Islet of Langerhans (tissue), 1 donor: ENCODE results near the gene PLCE1.

Experiments
- FAIRE-seq: peaks from one replicate; lab custom pipeline; 2011; peaks lifted over from hg19 to GRCh38; lab: Jason Lieb, UNC

PLCE1 gene

DNA sequence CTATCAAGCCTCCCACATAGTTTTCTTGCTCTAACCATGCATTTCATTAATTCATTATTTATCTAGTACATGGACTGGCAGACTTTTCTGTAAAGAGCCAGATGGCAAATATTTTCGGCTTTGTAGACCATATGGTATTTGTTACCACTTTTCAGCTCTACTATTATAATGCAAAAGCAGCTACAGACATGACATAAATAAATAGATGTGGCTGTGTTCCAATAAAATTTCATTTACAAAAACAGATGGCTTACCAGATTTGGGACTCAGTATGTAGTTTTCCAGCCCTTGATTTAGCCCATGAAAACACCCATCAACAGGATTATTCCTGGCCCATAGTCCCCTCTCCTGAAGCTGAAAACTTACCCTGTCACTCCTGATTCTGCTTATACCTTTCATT lies 32.1 kb downstream of the PLCE1 start:
- FAIRE-seq, result no peak

DNA sequence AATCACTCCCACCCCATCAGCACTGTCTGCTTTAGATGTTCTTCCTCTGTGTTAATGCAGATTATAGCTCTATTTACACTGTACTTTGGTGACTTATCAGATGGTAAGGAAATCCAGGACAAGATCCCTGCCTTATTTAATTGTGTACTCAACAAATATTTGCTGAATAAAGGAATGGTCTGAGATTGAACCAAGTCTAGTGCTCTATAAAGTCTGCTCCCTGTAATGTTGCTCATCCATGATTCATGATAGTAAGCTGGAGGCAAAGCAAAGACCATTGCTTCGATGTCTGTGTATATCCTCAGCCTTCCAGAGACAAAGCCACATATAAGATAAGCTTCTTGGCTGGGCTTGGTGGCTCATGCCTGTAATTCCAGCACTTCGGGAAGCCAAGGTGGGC lies 33.5 kb downstream of the PLCE1 start:
- no peak for FAIRE-seq

DNA sequence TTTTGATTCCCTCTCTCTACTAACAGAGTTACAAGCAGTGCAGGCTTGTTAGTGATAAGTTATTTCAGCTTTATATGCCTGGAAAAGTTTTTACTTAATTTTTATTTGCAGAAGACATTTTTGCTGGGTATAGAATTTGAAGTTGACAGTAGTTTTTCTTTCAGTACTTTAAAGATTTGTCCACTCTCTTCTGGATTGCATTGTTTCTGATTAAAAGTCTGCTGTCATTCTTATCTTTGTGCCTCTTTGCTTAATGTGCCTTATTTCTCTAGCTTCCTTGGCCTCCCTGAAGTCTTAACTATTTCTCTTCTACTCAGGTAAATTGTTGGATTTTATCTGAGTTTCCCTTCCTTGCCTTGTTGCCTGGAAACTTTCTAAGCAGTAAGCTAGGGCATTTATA lies 36.2 kb downstream of the PLCE1 start:
- FAIRE-seq, result no peak

DNA sequence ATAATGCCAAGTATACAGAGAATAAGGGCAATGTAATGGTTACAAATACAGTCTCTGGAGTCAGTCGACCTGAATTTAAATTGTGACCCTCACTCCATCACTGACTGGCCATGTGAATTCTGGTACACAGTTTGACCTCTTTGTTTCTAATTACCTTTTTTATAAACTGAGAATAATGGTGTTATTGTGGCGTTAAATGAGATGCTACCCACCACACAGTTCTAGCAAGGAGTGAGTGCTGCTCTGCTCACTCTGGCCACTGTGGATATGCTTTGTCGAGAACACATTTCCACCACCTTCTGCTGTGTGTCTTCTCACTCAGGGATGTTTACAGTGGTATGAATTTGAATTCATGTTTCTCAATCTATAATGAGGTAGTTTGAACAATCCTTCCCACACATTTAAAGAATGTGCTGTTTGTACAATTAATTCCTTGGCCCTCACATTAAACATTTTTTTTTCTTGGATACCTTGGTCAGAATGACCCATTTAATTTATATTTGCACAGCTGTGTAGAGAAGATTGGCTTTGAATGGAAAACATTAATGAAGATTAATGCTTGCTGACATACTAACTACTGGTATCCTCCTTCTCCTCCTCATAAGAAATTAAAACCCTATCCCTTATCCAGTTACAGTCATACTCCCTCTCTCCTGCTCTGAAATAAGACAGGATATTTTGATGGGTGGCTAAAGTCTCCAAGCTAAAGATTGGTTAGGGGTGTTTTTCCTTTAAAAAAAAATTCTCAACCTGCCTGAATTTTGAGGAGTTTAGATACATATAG lies 42.4 kb downstream of the PLCE1 start:
- FAIRE-seq, result peak; percentile 65

DNA sequence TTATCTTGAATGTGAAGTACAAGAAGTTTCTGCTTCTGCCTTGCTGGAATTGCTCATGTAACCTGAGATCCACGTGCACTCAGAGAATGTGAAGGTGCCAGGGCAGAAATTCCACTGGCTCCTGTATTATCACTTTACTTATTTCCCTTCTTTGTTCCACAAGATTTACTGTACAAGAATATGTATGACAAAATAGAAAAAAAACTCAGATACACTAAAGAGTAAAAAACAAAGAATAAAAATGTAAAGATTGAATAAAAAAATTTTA lies 43.0 kb downstream of the PLCE1 start:
- peak; percentile 65 for FAIRE-seq

DNA sequence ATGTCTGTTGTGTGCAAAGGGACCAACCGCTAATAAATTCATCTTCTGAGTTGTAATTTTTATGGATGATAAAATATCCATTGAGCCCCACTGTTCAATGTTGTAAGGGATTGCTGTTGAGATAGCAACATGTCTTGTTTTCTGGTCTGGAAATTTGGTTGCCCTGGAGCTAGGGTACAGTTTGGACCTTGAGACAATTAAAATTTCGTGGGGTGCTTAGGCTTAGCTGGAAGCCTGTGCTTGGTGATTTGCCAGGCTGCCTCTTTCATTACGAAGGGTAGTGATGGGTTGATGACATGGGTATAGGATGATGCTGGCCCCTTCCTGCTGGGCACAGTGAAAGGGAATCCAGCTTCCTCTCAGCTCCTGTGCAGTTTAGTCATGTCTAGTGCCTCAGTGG lies 43.6 kb downstream of the PLCE1 start:
- no peak for FAIRE-seq

DNA sequence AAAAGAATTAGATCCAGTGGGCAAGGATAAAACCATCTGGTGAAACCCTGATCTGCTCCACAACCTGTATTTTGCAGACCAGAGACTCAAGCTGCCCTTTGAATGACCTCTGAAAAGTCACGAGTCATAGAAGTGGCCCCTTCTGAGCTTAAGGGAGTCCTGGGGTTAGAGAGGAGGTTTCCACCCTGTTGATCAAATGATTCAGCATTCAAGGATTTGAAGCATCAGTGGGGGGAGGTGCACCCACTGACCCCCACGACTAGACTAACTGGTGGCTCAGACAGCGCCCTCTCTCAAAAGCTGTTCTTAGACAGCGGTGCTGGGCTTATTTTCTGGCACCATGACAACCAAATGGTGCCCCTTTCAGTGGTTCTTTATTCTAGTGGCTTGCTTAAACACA lies 44.3 kb downstream of the PLCE1 start:
- no peak for FAIRE-seq

DNA sequence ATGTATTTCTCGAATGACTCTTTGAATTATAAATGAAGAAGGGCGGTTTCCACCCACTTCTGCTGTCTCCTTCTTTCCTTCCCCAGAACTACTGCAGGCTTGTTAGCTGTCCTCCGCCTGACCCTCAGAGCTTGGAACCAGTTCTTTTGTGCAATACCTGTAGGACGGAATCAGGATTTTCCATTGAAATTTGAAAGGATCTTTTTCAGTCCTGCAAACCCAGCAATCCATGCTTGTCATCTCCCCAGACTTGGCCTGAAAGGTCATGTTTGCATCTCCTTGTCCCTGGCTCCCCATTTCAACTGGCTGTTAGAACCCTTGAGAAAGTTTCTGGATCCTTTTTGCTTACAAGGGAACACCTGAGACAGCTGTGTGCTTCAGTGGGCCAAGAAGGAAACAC lies 47.5 kb downstream of the PLCE1 start:
- no peak for FAIRE-seq

DNA sequence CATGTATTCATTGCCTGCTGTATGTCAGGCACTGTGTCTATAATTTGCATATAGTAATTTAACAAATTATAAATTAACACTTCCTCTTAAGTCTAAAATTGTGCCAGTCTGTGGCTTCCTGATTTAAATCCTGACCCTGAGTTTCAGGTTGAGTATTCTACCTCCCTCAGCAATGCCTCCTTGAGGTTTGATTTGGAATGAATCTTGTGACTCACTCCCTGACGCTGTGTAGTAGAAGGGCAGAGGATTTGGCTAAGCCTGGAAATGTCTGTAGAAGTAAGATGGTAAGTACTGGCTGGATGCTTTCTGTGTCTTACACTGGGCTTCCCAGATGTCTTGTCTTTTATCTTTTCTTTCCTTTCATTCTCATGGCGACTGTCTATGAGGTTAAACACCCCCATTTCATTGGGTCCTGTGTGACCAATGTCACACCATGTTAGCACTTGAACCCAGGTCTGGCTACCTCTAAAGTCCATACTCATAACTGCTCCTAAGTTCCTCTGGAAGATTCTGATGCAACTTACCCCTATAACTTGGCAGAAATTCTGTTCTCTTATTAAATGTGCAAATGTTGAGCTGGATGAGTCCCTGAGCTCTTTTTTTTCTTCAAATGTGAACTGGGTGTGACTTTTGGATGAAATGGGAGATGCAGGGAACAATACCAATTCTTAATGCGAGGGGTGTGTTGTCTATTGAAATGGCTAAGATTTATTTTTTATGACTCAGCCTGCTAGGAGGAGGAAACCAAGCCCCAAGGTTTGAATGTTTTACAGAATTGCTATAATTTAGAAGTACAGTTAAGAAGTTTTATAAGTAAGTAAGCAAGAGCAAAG lies 48.5 kb downstream of the PLCE1 start:
- FAIRE-seq, result peak; percentile 13

DNA sequence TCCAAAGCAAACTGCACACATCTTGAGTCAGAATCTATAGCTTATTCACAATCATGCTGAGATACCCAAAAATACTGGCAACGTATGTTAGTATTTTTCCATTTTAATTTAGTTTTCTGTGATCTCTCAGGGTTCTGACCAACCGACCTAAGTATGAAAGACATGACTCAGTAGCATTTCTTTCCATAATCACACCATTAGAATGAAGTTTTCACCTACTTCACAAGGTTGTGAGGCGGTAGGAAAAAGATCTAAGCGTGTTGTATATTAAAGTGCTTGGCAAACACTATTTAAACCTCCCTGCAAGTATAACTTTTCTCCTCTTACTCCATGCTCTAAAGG lies 49.1 kb downstream of the PLCE1 start:
- no peak for FAIRE-seq
